GM15510 (cell line): ENCODE measurements around the gene SPATS1.

Experiments used
- POLR2A ChIP-seq: IDR thresholded peaks from 3 replicates; pipeline ENCODE4 v1.6.1; 2011; ENCODE audit warnings: borderline replicate concordance; ENCODE audit not compliant: insufficient read length; ENCODE audit errors: extremely low read depth

Gene SPATS1

DNA sequence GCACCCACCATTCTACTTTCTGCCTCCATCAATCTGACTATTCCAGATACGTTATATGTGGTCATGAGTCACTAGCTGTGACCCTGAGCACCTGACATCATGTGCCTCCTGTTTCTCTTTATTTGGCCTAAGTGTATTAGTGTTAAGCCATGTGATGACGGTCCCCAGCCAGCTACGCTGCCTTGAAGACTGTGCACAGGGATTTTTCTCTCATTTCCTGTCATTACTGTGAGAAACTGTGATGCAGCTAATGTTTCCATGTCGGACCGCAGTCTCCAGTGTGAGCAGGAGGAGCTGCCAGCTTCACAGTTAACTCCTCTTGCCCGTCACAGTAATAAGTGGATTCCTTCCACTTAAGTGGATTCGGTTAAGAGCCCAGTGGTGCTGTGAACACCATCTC, 9.9 kb upstream of the SPATS1 start:
- no peak for TF ChIP-seq POLR2A

- no peak for TF ChIP-seq POLR2A
Measured at GRCh38 chr6:44333273-44333919, 9.1 kb upstream of the SPATS1 start.

- TF ChIP-seq POLR2A, result no peak
Measured at GRCh38 chr6:44333942-44334341, 8.5 kb upstream of the SPATS1 start.

GRCh38 chr6:44335631-44336030, 6.8 kb upstream of the SPATS1 start:
- TF ChIP-seq POLR2A, result no peak

DNA sequence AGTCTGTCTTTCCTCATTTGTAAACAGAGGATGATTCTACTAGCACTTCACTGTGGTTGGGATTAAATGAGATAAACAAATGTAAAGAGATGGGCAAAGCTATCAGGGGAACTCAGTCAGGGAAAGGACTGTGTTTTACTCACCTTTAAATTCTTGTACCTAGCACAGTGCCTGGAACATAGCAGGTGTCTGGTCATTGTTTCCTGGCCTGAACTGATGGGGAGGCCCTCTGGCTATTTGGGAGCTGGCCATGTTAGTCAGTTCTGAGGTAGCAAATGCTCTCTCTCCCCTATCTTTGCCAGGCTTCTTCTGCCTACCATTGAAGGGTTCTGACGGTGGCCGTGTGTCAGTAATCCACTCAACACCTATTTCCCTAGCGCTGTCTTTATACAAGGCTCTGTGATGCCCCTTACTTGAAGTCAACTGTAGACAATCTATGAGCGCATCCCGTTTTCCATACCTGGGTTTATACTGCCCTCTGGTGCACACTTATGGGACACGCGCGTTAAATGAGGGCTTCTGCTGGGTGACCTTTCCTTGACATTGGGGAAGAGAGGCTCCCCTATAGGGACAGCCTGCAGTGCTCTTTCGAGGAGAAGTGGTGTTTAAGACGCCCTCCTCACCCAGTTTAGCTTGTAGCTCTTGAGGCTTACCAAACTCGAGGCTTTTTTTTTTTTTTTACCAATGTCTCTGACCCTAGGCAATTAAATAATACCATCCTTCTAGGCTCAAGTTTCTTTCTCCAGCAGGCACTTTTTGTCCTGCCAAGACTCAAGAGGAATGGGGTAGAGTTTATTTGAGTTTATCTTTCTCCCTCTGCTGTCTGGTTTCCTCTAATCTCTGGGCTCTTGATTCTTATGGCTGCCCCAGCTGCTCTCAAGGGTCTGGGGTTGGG, 4.0 kb upstream of the SPATS1 start:
- no peak for TF ChIP-seq POLR2A

- TF ChIP-seq POLR2A, result no peak
Measured at GRCh38 chr6:44339301-44339700, 3.1 kb upstream of the SPATS1 start.

GRCh38 chr6:44339763-44340625, 2.5 kb upstream of the SPATS1 start:
- TF ChIP-seq POLR2A, result no peak

DNA sequence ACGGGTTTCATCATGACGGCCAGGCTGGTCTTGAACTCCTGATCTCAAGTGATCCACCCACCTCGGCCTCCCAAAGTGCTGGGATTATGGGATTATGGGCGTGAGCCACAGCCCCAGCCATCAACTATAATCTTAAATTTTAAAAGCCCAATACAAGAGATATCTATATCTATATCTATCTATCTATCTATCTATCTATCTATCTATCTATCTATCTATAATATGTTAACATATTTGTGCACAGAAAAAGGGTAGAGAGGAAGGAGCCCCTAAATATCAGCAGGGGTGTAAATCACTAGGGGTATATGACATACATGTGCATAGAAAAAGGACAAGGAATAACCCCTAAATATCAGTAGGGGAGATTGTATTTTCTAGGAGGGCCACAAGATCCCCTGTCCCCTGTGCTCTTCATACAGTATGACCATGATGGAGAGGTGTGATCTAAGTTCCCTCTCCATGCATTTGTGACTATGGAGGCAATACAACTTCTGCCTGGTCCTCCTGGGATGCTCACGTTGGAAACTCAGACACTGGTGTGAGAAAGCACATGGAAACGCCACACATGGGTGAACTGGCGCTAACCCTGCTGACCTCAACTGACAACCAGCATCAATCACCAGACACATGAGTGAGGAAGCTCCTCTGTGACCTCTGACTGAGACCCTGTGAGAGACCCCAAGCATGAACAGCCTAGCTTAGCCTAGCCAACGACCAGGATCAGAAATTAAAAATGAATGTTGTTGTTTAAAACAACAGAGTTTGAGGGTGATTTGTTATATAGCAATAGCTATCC, 1.2 kb upstream of the SPATS1 start:
- no peak for TF ChIP-seq POLR2A

DNA sequence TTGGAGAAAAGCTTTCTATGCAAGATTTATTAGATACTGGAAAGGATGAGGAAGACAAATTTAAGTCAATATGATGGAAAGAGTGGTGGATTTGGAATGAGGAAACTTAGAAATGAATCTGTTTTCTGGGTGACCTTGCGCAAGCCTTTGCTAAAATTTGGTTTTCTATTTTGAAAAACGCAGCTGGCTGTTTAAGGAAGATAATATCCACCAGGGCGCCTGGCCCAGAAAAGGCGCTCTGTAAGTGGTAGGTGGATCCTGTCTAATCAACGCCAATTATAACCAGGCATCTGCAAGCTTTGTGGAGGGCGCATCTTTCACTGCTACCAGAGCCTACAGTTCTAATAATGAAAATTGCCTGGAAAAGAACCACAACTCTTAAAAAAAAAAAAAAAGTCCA, 398 bp upstream of the SPATS1 start:
- no peak for TF ChIP-seq POLR2A

DNA sequence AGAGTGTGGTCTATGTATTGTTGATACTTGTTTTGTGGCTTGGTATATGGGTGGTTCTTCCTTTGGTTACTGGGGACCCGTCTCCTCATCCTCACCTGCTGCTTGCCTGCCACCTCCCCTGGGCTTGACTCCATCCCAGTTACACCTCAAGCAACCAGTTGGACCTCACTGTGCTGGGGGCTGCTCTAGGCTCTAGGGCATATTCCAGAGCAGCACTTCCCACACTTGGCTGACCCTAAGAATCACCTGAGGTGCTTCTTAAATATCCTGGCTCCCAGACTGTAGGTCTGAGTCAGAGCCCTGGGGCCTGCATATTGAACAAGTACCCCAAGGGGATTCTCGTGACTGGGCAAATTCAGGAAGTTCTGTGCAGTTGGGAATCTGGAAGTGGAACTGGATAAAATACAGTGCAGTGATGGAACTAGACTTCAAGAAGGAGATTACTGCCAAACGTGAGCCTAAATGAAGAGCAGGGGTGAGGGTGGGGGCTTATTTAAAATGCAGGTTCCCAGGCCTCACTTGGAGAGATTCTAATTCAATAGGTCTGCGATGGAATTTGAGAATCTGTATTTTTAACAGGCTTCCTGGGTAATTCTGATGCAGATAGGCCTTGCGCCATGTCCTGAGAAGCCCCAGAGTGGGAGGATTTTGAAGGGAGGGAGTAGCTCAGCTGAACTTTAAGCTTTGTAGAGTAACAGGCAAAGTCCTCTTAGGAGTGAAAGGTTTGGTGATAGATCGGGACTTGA, 7.6 kb downstream of the SPATS1 start:
- no peak for TF ChIP-seq POLR2A

DNA sequence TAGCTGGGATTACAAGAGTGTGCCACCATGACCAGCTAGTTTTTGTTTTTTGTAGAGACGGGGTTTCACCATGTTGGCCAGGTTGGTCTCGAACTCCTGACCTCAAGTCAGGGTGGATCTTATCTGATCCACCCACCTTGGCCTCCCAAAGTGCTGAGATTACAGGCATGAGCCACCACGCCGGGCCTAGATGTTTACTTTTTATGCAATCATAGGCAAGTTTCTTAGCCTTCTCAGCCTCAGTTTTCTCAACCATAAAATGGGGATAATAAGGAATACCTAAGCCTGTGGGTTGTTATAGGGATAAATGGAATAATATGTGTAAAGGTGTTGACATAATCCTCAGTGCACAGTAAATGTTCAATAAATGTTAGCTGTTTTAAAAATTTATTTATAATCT, 9.8 kb downstream of the SPATS1 start:
- TF ChIP-seq POLR2A, result no peak

DNA sequence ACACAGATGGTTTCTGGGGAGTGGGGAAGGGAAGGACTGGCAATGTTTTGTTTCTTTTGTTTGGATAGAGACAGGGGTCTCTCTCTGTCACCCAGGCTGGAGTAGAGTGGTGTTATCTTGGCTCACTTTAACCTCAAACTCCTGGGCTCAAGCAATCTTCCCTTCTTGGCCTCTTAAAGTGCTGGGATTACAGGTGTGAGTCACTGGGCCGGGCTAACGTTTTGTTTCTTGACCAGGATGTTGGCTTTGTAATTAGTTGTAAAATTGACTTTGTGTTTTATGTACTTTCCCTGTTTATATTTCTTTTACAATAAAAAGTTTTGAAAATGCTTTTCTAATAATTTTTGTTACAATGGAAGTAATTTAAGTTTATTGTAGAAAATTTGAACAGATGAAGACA, 10.9 kb downstream of the SPATS1 start:
- TF ChIP-seq POLR2A, result no peak

GRCh38 chr6:44355640-44356039, 13.2 kb downstream of the SPATS1 start:
- no peak for TF ChIP-seq POLR2A

GRCh38 chr6:44356487-44356886, 14.0 kb downstream of the SPATS1 start:
- TF ChIP-seq POLR2A, result no peak

DNA sequence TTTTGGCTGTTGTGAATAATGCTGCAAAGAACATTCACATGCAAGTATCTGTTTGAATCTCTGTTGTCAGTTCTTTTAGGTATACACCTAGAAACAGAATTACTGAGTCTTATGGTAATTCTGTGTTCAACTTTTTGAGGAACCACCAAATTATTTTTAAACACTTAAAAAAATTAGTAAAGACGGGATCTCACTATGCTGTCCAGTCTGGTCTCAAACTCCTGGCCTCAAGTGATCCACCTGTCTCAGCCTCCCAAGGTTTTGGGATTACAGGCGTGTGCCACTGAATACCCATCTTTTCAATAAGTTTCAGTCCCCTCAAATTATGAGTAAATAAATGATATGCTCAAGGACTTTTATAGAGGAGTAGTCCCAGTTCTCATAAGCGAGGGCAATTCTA, 17.5 kb downstream of the SPATS1 start:
- TF ChIP-seq POLR2A, result no peak

- TF ChIP-seq POLR2A, result no peak
Measured at GRCh38 chr6:44361947-44362346, 19.5 kb downstream of the SPATS1 start.
